AG04450 (cell line): Measurements from ENCODE around the gene NFASC. TPM values are rescaled to one million over a fixed set of nuclear protein-coding genes. Genes with fewer than 3 reads are reported as not detected.

ENCODE experiments used
- CTCF ChIA-PET: fragments of 300-600, 350-600 bp; formaldehyde crosslinking; extraction: SDS; loops from one replicate; lab custom pipeline; 2022; ENCODE audit warnings: antibody characterized with exemption, inconsistent platforms; lab: Charles Lee
- POLR2A ChIA-PET: fragments of 350-600 bp; formaldehyde crosslinking; extraction: SDS; loops from one replicate; lab custom pipeline; 2021; ENCODE audit warnings: antibody characterized with exemption, inconsistent platforms; lab: Yijun Ruan, JAX
- DNase-seq: peaks from one replicate; pipeline ENCODE4 v3.0.0-alpha.2; 2011; ENCODE audit warnings: low read depth, low spot score
- H3K27ac ChIP-seq: one replicate; pipeline ENCODE4 v1.5.1; 2012; ENCODE audit warnings: low read depth, low read length, control low read depth
- H3K27me3 ChIP-seq: one replicate; pipeline ENCODE4 v1.6.0; 2012; ENCODE audit warnings: low read length; ENCODE audit not compliant: control insufficient read depth, insufficient read depth
- H3K4me3 ChIP-seq: 2 replicates; pipeline ENCODE4 v1.5.1; 2011; ENCODE audit warnings: mild to moderate bottlenecking, low read depth, low read length, control low read depth
- H3K9me3 ChIP-seq: 2 replicates; pipeline ENCODE4 v1.5.1; 2012; ENCODE audit warnings: low read length; ENCODE audit not compliant: control insufficient read depth, insufficient read depth
- CTCF ChIP-seq: IDR thresholded peaks from 2 replicates; pipeline ENCODE4 v1.5.1; 2011; ENCODE audit warnings: low read depth, low read length, control low read depth, inconsistent platforms
- polyA plus RNA-seq: library from polyadenylated mRNA; depleted of rRNA; stranded (reverse); fragments of >200 nt; gene quantifications from 2 replicates; pipeline ENCODE4 v1.2.3, GENCODE V29; 2011

NFASC gene
- polyA plus RNA-seq, 1 experiment = 1.8 TPM

GRCh38 chr1:204944662-204945061 lies 74.0 kb downstream of the NFASC start:
- H3K27me3 ChIP-seq = peaks cover 9% of the 10 kb centered on the region
- no peaks in the 10 kb centered on the region for H3K9me3 ChIP-seq
- H3K4me3 ChIP-seq = no peak overlapping the region
- H3K27ac ChIP-seq = no peak overlapping the region
- no peak for DNase-seq
- TF ChIP-seq CTCF = no peak
- POLR2A ChIA-PET = no interaction called here
- CTCF ChIA-PET = no interaction called here

GRCh38 chr1:204945565-204945977 lies 74.9 kb downstream of the NFASC start:
- peaks cover 9% of the 10 kb centered on the region for H3K27me3 ChIP-seq
- DNase-seq = no peak
- ChIA-PET POLR2A (no interaction called here), CTCF (no interaction called here)
- no peak for TF ChIP-seq CTCF
- H3K9me3 ChIP-seq = no peaks in the 10 kb centered on the region
- H3K27ac ChIP-seq = no peak overlapping the region
- H3K4me3 ChIP-seq = no peak overlapping the region

GRCh38 chr1:204946640-204947039 lies 76.0 kb downstream of the NFASC start:
- POLR2A ChIA-PET = no interaction called here
- CTCF ChIA-PET = no interaction called here

GRCh38 chr1:204947338-204947737 lies 76.7 kb downstream of the NFASC start:
- Histone ChIP-seq H3K27me3 (peaks cover 9% of the 10 kb centered on the region), H3K27ac (no peak overlapping the region), H3K4me3 (no peak overlapping the region), H3K9me3 (no peaks in the 10 kb centered on the region)
- no peak for TF ChIP-seq CTCF
- POLR2A ChIA-PET = no interaction called here
- CTCF ChIA-PET = no interaction called here
- no peak for DNase-seq

More at GRCh38 chr1:204946640-204947039, 76.0 kb downstream of the NFASC start:
- no peak for DNase-seq
- no peak overlapping the region for H3K27ac ChIP-seq
- H3K4me3 ChIP-seq = no peak overlapping the region
- peaks cover 9% of the 10 kb centered on the region for H3K27me3 ChIP-seq
- TF ChIP-seq CTCF = no peak
- no peaks in the 10 kb centered on the region for H3K9me3 ChIP-seq

GRCh38 chr1:204947747-204948146 lies 77.1 kb downstream of the NFASC start:
- POLR2A ChIA-PET = no interaction called here
- H3K4me3 ChIP-seq = no peak overlapping the region
- TF ChIP-seq CTCF = no peak
- no peaks in the 10 kb centered on the region for H3K9me3 ChIP-seq
- DNase-seq = no peak
- H3K27me3 ChIP-seq = peaks cover 6% of the 10 kb centered on the region
- no peak overlapping the region for H3K27ac ChIP-seq
- CTCF ChIA-PET = no interaction called here
